Activated CD8-positive, alpha-beta T cell treated with anti-CD3 and anti-CD28 coated beads, Interleukin-2, amount 10 ng/mL, durations not matched to agents 7 days and 5 days (primary cell): Measurements from ENCODE around the gene EEA1. TPM values are rescaled to one million over a fixed set of nuclear protein-coding genes. Genes with fewer than 3 reads are reported as not detected.

ENCODE experiments used
- ATAC-seq: fragments of 150-1000 bp; cut with Tn5 transposase; one replicate; pipeline ENCODE4 v1.10.0; 2021; ENCODE audit warnings: moderate library complexity
- CTCF ChIA-PET: fragments of 350-600 bp; sonication (Branson Sonifier 250); formaldehyde crosslinking; loops from one replicate; lab custom pipeline; 2021; ENCODE audit warnings: antibody characterized with exemption; lab: Charles Lee
- POLR2A ChIA-PET: fragments of 350-600 bp; sonication (Branson Sonifier 250); formaldehyde crosslinking; loops from one replicate; lab custom pipeline; 2021; ENCODE audit warnings: antibody characterized with exemption; lab: Charles Lee
- DNase-seq: peaks from one replicate; pipeline ENCODE4 v3.0.0-alpha.2; 2020
- H3K27ac Mint-ChIP-seq: one replicate; pipeline ENCODE4 v1.8.0; 2021; ENCODE audit warnings: mild to moderate bottlenecking, mixed read lengths
- H3K27me3 Mint-ChIP-seq: one replicate; pipeline ENCODE4 v1.8.0; 2021; ENCODE audit warnings: low read depth, mixed read lengths
- H3K36me3 Mint-ChIP-seq: one replicate; pipeline ENCODE4 v1.8.0; 2021; ENCODE audit warnings: low read depth, mixed read lengths
- H3K4me1 Mint-ChIP-seq: one replicate; pipeline ENCODE4 v1.8.0; 2021; ENCODE audit warnings: low read depth, mixed read lengths
- H3K4me3 Mint-ChIP-seq: one replicate; pipeline ENCODE4 v1.8.0; 2021; ENCODE audit warnings: mild to moderate bottlenecking, mixed read lengths
- H3K9me3 Mint-ChIP-seq: one replicate; pipeline ENCODE4 v1.8.0; 2022; ENCODE audit warnings: mixed read lengths; ENCODE audit not compliant: insufficient read depth
- total RNA-seq, 2 experiments: library from RNA; stranded (reverse); gene quantifications; one replicate each; pipeline ENCODE4 v1.2.3, GENCODE V29; 2021

The EEA1 gene
- total RNA-seq, 2 experiments from 2014 or later, result 15.9 to 16.2 TPM

DNA sequence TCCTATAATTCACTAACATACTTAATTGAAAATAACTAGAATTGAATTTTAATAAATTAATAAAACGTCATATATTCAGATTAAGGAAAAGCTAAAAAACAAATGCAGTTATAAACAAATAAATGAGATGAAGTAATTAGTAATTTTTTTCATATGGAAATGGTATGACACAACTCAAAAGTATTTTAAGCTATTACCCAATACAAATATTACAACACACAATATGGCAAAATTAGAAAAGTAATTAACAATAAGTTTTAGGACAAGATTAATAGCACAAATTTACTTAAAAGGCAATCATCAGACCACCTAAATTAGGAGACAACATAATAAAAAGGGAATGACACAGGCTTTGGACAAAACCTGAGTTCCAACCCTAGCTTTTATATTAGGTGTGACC lies 81.7 kb downstream of the EEA1 start:
- Mint-ChIP-seq H3K36me3 (peaks cover 16% of the 10 kb centered on the region), H3K27me3 (no peaks in the 10 kb centered on the region), H3K4me3 (no peak overlapping the region), H3K4me1 (no peaks in the 10 kb centered on the region), H3K9me3 (no peaks in the 10 kb centered on the region), H3K27ac (no peak overlapping the region)
- ChIA-PET CTCF (interaction anchor here (1.1 kb wide), 1 partner anchor 82 kb away, joined by 4 read pairs; no protein-coding TSS in a partner anchor), POLR2A (no interaction called here)
- ATAC-seq (no peak), DNase-seq (no peak)

GRCh38 chr12:92845329-92845728 lies 83.8 kb downstream of the EEA1 start:
- POLR2A ChIA-PET, result no interaction called here
- CTCF ChIA-PET, result interaction anchor here (1.7 kb wide), 1 partner anchor 8 kb away, joined by 5 read pairs; no protein-coding TSS in a partner anchor
- ATAC-seq (no peak), DNase-seq (no peak)
- H3K4me1 Mint-ChIP-seq, result no peaks in the 10 kb centered on the region
- peaks cover 20% of the 10 kb centered on the region for H3K36me3 Mint-ChIP-seq
- no peak overlapping the region for H3K4me3 Mint-ChIP-seq
- H3K9me3 Mint-ChIP-seq, result peaks cover 4% of the 10 kb centered on the region
- H3K27me3 Mint-ChIP-seq, result no peaks in the 10 kb centered on the region
- H3K27ac Mint-ChIP-seq, result no peak overlapping the region

DNA sequence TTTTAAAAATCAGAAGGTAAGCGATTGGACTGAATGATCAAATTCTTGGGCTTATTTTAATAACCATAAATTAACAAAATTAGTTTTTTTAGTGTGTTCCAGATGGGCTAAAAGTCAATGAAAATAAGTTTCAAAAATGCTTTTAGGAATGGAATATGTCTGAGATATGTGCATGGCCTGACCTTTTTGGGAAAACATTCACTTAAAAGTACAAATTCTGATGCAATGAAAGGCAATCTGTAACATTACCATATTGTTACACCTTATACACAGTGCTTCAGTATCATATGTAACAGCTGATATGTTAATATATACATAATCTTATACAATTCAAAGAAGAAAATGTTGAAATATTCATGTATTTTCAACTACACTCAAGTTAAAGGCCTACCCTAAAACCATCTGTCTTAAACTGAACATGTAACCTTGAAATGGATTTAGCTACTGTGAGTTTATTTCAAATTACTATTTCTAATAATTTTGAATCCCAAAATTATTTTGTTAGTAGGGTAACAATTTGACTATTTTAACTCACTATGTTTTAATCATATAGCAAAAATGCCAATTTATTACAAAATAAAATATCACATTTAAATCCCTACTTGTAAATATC lies 84.8 kb downstream of the EEA1 start:
- ATAC-seq, result no peak
- Mint-ChIP-seq H3K27me3 (no peaks in the 10 kb centered on the region), H3K4me3 (no peak overlapping the region), H3K4me1 (no peaks in the 10 kb centered on the region), H3K36me3 (peaks cover 18% of the 10 kb centered on the region), H3K9me3 (peaks cover 4% of the 10 kb centered on the region), H3K27ac (no peak overlapping the region)
- POLR2A ChIA-PET, result no interaction called here
- no peak for DNase-seq
- CTCF ChIA-PET, result no interaction called here

- Mint-ChIP-seq H3K4me1 (no peaks in the 10 kb centered on the region), H3K27me3 (no peaks in the 10 kb centered on the region), H3K36me3 (peaks cover 15% of the 10 kb centered on the region), H3K27ac (no peak overlapping the region), H3K9me3 (no peaks in the 10 kb centered on the region), H3K4me3 (no peak overlapping the region)
- DNase-seq, result no peak
- ATAC-seq, result no peak
- POLR2A ChIA-PET, result interaction anchor here (1.0 kb wide), 1 partner anchor 10 kb away, joined by 3 read pairs; no protein-coding TSS in a partner anchor
- CTCF ChIA-PET, result interaction anchor here (2.3 kb wide), 1 partner anchor 8 kb away, joined by 8 read pairs; no protein-coding TSS in a partner anchor
Observed at GRCh38 chr12:92829686-92830282, 99.3 kb downstream of the EEA1 start.

GRCh38 chr12:92828565-92828964 lies 100.5 kb downstream of the EEA1 start:
- ChIA-PET POLR2A (no interaction called here), CTCF (interaction anchor here (1.5 to 2.3 kb wide), 2 partner anchors 9 to 53 kb away, joined by 4 to 8 read pairs; no protein-coding TSS in a partner anchor)
- Mint-ChIP-seq H3K27ac (no peak overlapping the region), H3K9me3 (no peaks in the 10 kb centered on the region), H3K36me3 (peaks cover 15% of the 10 kb centered on the region), H3K4me3 (no peak overlapping the region), H3K27me3 (no peaks in the 10 kb centered on the region), H3K4me1 (no peaks in the 10 kb centered on the region)
- ATAC-seq, result no peak
- DNase-seq, result no peak

GRCh38 chr12:92827836-92828431 lies 101.2 kb downstream of the EEA1 start:
- no peak overlapping the region for H3K27ac Mint-ChIP-seq
- H3K36me3 Mint-ChIP-seq, result peaks cover 15% of the 10 kb centered on the region
- peak; percentile 57 for DNase-seq
- H3K4me1 Mint-ChIP-seq, result no peaks in the 10 kb centered on the region
- POLR2A ChIA-PET, result no interaction called here
- no peaks in the 10 kb centered on the region for H3K27me3 Mint-ChIP-seq
- CTCF ChIA-PET, result interaction anchor here (0.6 to 2.8 kb wide), 14 partner anchors 10 to 592 kb away, joined by 3 to 21 read pairs (median 4); partner anchors contain the start of gene EEA1
- ATAC-seq, result no peak
- H3K4me3 Mint-ChIP-seq, result no peak overlapping the region
- no peaks in the 10 kb centered on the region for H3K9me3 Mint-ChIP-seq

DNA sequence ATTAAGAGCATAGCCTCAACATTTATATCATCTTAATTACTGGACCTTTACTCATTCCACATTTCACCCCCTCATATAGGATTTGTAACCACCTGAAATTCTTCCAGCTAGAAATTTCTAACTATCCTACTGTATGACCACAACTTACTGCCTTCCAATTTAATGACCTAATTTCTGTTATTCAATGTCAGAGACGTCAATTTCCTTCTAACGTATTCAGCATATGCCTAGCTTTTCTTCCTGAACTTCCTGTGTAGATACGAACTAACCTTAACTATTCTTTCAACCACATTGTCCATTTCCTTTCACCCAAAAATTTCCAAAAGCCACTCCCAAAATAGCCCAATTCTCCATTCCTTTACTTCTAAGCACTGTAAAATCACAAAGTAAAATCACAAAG lies 108.0 kb downstream of the EEA1 start:
- no peaks in the 10 kb centered on the region for H3K9me3 Mint-ChIP-seq
- no peak overlapping the region for H3K27ac Mint-ChIP-seq
- no peak for DNase-seq
- CTCF ChIA-PET, result interaction anchor here (1.0 kb wide), 1 partner anchor 106 kb away, joined by 3 read pairs; no protein-coding TSS in a partner anchor
- H3K27me3 Mint-ChIP-seq, result no peaks in the 10 kb centered on the region
- POLR2A ChIA-PET, result no interaction called here
- ATAC-seq, result no peak
- no peak overlapping the region for H3K4me3 Mint-ChIP-seq
- no peaks in the 10 kb centered on the region for H3K4me1 Mint-ChIP-seq
- H3K36me3 Mint-ChIP-seq, result peaks cover 8% of the 10 kb centered on the region

DNA sequence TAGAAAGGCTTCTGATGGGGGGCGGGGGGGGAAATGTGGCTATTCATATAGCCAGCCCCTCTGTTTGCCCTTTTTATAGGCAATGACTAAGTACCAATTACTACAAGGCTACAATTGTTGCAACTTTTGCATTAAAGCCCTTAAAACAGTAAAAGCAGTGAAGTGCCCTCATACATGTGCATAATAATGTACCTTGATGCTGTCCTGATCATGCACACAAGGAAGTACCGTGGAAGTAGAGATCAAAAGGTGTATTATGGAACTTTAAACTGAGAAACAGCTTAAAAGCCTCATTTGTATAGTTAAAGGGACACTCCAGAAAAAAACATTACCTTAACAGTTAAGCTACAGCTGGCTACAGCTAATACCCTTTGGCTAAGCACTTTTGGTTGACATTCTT lies 114.5 kb downstream of the EEA1 start:
- no peaks in the 10 kb centered on the region for H3K9me3 Mint-ChIP-seq
- no peak for DNase-seq
- H3K36me3 Mint-ChIP-seq, result peaks cover 22% of the 10 kb centered on the region
- no peaks in the 10 kb centered on the region for H3K4me1 Mint-ChIP-seq
- ChIA-PET POLR2A (no interaction called here), CTCF (interaction anchor here (0.9 to 1.5 kb wide), 2 partner anchors 20 to 173 kb away, joined by 3 to 6 read pairs; no protein-coding TSS in a partner anchor)
- ATAC-seq, result no peak
- H3K4me3 Mint-ChIP-seq, result no peak overlapping the region
- no peak overlapping the region for H3K27ac Mint-ChIP-seq
- no peaks in the 10 kb centered on the region for H3K27me3 Mint-ChIP-seq

GRCh38 chr12:92810370-92810769 lies 118.7 kb downstream of the EEA1 start:
- H3K36me3 Mint-ChIP-seq, result peaks cover 42% of the 10 kb centered on the region
- no peak overlapping the region for H3K27ac Mint-ChIP-seq
- no peak for DNase-seq
- no peaks in the 10 kb centered on the region for H3K4me1 Mint-ChIP-seq
- ATAC-seq, result no peak
- peaks cover 10% of the 10 kb centered on the region for H3K9me3 Mint-ChIP-seq
- ChIA-PET POLR2A (no interaction called here), CTCF (interaction anchor here (0.8 to 1.6 kb wide), 2 partner anchors 15 to 17 kb away, joined by 3 to 4 read pairs; no protein-coding TSS in a partner anchor)
- H3K27me3 Mint-ChIP-seq, result no peaks in the 10 kb centered on the region
- no peak overlapping the region for H3K4me3 Mint-ChIP-seq

DNA sequence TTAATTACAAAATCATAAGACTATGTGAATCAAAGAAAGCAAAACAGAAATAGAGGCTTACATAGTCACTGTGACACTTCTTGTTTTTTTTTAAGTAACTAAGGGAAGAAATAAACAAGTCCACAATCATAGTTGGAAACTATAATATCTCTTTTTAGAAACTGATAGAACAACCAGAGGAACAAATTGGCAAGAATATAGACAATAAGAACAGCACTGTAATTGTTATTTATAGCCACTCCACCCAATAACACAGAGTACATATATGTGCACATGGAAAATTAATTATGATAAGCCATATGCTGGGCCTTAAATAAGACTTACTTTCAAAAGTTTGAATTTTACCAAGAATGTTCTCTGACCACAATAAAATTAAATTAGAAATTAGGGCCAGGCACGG lies 125.2 kb downstream of the EEA1 start:
- H3K4me1 Mint-ChIP-seq, result no peaks in the 10 kb centered on the region
- DNase-seq (no peak), ATAC-seq (no peak)
- ChIA-PET POLR2A (no interaction called here), CTCF (no interaction called here)
- peaks cover 52% of the 10 kb centered on the region for H3K36me3 Mint-ChIP-seq
- no peak overlapping the region for H3K4me3 Mint-ChIP-seq
- H3K27ac Mint-ChIP-seq, result no peak overlapping the region
- peaks cover 10% of the 10 kb centered on the region for H3K9me3 Mint-ChIP-seq
- H3K27me3 Mint-ChIP-seq, result no peaks in the 10 kb centered on the region

- CTCF ChIA-PET, result no interaction called here
- POLR2A ChIA-PET, result no interaction called here
- ATAC-seq, result no peak
- Mint-ChIP-seq H3K27ac (no peak overlapping the region), H3K9me3 (peaks cover 6% of the 10 kb centered on the region), H3K36me3 (peaks cover 46% of the 10 kb centered on the region), H3K4me3 (no peak overlapping the region), H3K27me3 (no peaks in the 10 kb centered on the region), H3K4me1 (no peaks in the 10 kb centered on the region)
- DNase-seq, result no peak
Observed at GRCh38 chr12:92802906-92803305, 126.2 kb downstream of the EEA1 start.

DNA sequence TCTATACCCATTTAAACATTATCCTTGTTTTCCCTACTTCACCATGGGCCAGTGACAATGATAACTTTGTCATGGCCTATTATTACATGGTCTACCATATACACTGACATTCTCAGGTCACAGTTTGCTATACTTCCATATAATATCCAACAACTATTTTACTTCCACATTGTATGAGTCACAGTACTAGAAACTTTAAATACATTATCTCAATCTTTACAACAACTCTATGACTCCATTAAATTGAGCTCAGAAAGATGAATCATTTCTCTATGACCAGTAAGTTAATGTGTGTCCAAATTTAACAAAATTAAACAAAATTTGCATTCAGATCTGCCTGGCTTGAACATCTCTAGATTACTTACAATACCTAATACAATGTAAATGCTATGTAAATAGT lies 132.4 kb downstream of the EEA1 start:
- POLR2A ChIA-PET, result no interaction called here
- H3K27me3 Mint-ChIP-seq, result no peaks in the 10 kb centered on the region
- H3K9me3 Mint-ChIP-seq, result peaks cover 10% of the 10 kb centered on the region
- DNase-seq (no peak), ATAC-seq (no peak)
- peaks cover 52% of the 10 kb centered on the region for H3K36me3 Mint-ChIP-seq
- no peaks in the 10 kb centered on the region for H3K4me1 Mint-ChIP-seq
- no peak overlapping the region for H3K27ac Mint-ChIP-seq
- CTCF ChIA-PET, result interaction anchor here (0.6 to 3.2 kb wide), 2 partner anchors 11 to 1051 kb away, joined by 3 to 11 read pairs; no protein-coding TSS in a partner anchor
- no peak overlapping the region for H3K4me3 Mint-ChIP-seq
